Transverse colon (tissue), 4 donors: Measurements from ENCODE around the gene TUT4. TPM values are rescaled to one million over a fixed set of nuclear protein-coding genes. Genes with fewer than 3 reads are reported as not detected.

Experiments used
- DNase-seq: peaks from one replicate; pipeline ENCODE4 v3.0.0-alpha.2; 2019
- H3K27ac ChIP-seq, 4 donors: fragments of 200-600 bp; sonication (generic); 2 replicates each; pipeline ENCODE4 v1.5.1; 2016 to 2018; ENCODE audit warnings: inconsistent platforms in 4 of 4
- H3K27me3 ChIP-seq: fragments of 200-600 bp; sonication (generic); 2 replicates; pipeline ENCODE4 v1.5.1; 2017; ENCODE audit warnings: inconsistent platforms
- H3K36me3 ChIP-seq, 4 donors: fragments of 200-600 bp; sonication (generic); 2 replicates each; pipeline ENCODE4 v1.5.1; 2017 to 2019; ENCODE audit warnings: inconsistent platforms in 4 of 4
- H3K4me1 ChIP-seq, 4 donors: fragments of 200-600 bp; sonication (generic); 2 replicates each; pipeline ENCODE4 v1.5.1; 2017 to 2020; ENCODE audit warnings: inconsistent platforms in 4 of 4
- H3K4me3 ChIP-seq, 4 donors: fragments of 200-600 bp; sonication (generic); 1 replicate in 1 of 4; 2 replicates in 3 of 4; pipeline versions ENCODE4 v1.5.1 to v1.6.1; 2017 to 2019; ENCODE audit warnings: inconsistent platforms in 4 of 4
- H3K9me3 ChIP-seq, 2 donors: fragments of 200-600 bp; sonication (generic); 2 replicates each; pipeline ENCODE4 v1.5.1; 2017 to 2019; ENCODE audit warnings: inconsistent platforms in 2 of 2
- CTCF ChIP-seq, 5 experiments: fragments of 200-600 bp in 3 of 5; fragments of 450-650 bp in 2 of 5; sonication (generic) in 3 of 5; IDR thresholded peaks; 1 replicate in 2 of 5; 2 replicates in 3 of 5; pipeline ENCODE4 v1.5.1; 2016 to 2017; ENCODE audit warnings: antibody characterized with exemption in 5 of 5, inconsistent platforms in 3 of 5, mild to moderate bottlenecking in 2 of 5, moderate library complexity in 1 of 5
- EP300 ChIP-seq: sonication (generic); formaldehyde crosslinking; IDR thresholded peaks from one replicate; pipeline ENCODE4 v1.6.1; 2017; ENCODE audit warnings: antibody characterized with exemption, low read depth
- POLR2A ChIP-seq: fragments of 450-650 bp; IDR thresholded peaks from one replicate; pipeline ENCODE4 v1.6.1; 2016; ENCODE audit warnings: antibody characterized with exemption, mild to moderate bottlenecking, moderate library complexity
- POLR2AphosphoS5 ChIP-seq, 3 donors: sonication (generic); formaldehyde crosslinking; IDR thresholded peaks; one replicate each; pipeline ENCODE4 v1.6.1; 2016; ENCODE audit warnings: antibody characterized with exemption in 3 of 3
- WGBS, 2 donors: methylation state at CpG; one replicate each; pipeline ENCODE4 v1.1.5; 2018; ENCODE audit warnings: low coverage in 1 of 2; 5-methylcytosine and 5-hydroxymethylcytosine counted together
- in situ Hi-C, 4 donors: fragments of 200-750 bp; cut with MboI; loops; one replicate each; pipeline versions ENCODE4 v1.15.0 to v1.15.1; 2017; ENCODE audit warnings: low sequenced_read_pairs in 3 of 4, low pct_ligation_motif_present in 1 of 4, low pct_unique_long_range_greater_than_20kb in 1 of 4
- intact Hi-C: fragments of 100-400 bp; cut with DNase I; formaldehyde crosslinking; loops from one replicate; pipeline ENCODE4 v1.15.1; 2023; ENCODE audit warnings: low total_unique reads
- total RNA-seq, 4 donors: library from RNA; depleted of rRNA; stranded (reverse); fragments of >200 nt; gene quantifications; one replicate each; pipeline ENCODE4 v1.1.0, GENCODE V29; 2016

Gene TUT4
- total RNA-seq, 4 donors from 2014 or later: 12.3 to 55.3 (median 27.4) TPM

GRCh38 chr1:52595061-52595460, 42.2 kb upstream of the TUT4 start:
- Histone ChIP-seq H3K27me3 (no peaks in the 10 kb centered on the region), H3K36me3 (no peaks in the 10 kb centered on the region), H3K9me3 (no peaks in the 10 kb centered on the region), H3K4me3 (no peak overlapping the region), H3K4me1 (no peaks in the 10 kb centered on the region), H3K27ac (no peak overlapping the region)
- 71% methylated on average over 3 of the region's 3 CpGs; no CpG with 5 or more reads in 1 of the 2 donors for WGBS, 2 donors
- TF ChIP-seq POLR2A (no peak), EP300 (no peak), CTCF (IDR thresholded peaks at IDR 0.05) (no peak), POLR2AphosphoS5 (IDR thresholded peaks at IDR 0.05) (no peak)
- DNase-seq: no peak
- in situ Hi-C loops (no loop called here), intact Hi-C loops (no loop called here)

- intact Hi-C loops: no loop called here
- Histone ChIP-seq H3K27me3 (no peaks in the 10 kb centered on the region), H3K4me3 (no peak overlapping the region), H3K9me3 (no peaks in the 10 kb centered on the region), H3K4me1 (no peaks in the 10 kb centered on the region), H3K36me3 (no peaks in the 10 kb centered on the region), H3K27ac (no peak overlapping the region)
- DNase-seq: no peak
- TF ChIP-seq POLR2AphosphoS5 (IDR thresholded peaks at IDR 0.05) (no peak), POLR2A (no peak), CTCF (IDR thresholded peaks at IDR 0.05) (no peak), EP300 (no peak)
- in situ Hi-C loops: no loop called here
- WGBS, 2 donors: 89 to 91% methylated on average over 1 of the region's 1 CpG
These were observed 40.6 kb upstream of the TUT4 start for GRCh38 chr1:52593495-52593894.

- WGBS, 2 donors: 70 to 79% methylated on average over 3 to 5 of the region's 5 CpGs
These were observed 39.9 kb upstream of the TUT4 start for GRCh38 chr1:52592637-52593323.

GRCh38 chr1:52590266-52590665, 37.4 kb upstream of the TUT4 start:
- H3K9me3 ChIP-seq: no peaks in the 10 kb centered on the region
- 38 to 60% methylated on average over 1 to 6 of the region's 6 CpGs for WGBS, 2 donors
- no peak for TF ChIP-seq EP300
- no peak for TF ChIP-seq POLR2AphosphoS5 (IDR thresholded peaks at IDR 0.05)
- TF ChIP-seq POLR2A: no peak
- no peak for TF ChIP-seq CTCF (IDR thresholded peaks at IDR 0.05)
- H3K36me3 ChIP-seq: no peaks in the 10 kb centered on the region
- H3K27ac ChIP-seq: no peak overlapping the region
- in situ Hi-C loops: no loop called here
- H3K4me1 ChIP-seq: no peaks in the 10 kb centered on the region
- intact Hi-C loops: no loop called here
- DNase-seq: no peak
- H3K4me3 ChIP-seq: no peak overlapping the region
- H3K27me3 ChIP-seq: no peaks in the 10 kb centered on the region

More at GRCh38 chr1:52592637-52593323, 39.9 kb upstream of the TUT4 start:
- no peak for TF ChIP-seq CTCF (IDR thresholded peaks at IDR 0.05)
- no peak for TF ChIP-seq POLR2AphosphoS5 (IDR thresholded peaks at IDR 0.05)
- TF ChIP-seq EP300: no peak
- no peak for TF ChIP-seq POLR2A
- H3K27ac ChIP-seq: no peak overlapping the region
- H3K36me3 ChIP-seq: no peaks in the 10 kb centered on the region
- H3K9me3 ChIP-seq: no peaks in the 10 kb centered on the region
- H3K4me1 ChIP-seq: no peaks in the 10 kb centered on the region
- H3K27me3 ChIP-seq: no peaks in the 10 kb centered on the region
- in situ Hi-C loops (no loop called here), intact Hi-C loops (no loop called here)
- no peak overlapping the region for H3K4me3 ChIP-seq
- DNase-seq: no peak
